ENCODE data around the gene TDRD12.
"Not testable (repeated sequence)": the region's sequence is repeated elsewhere in the genome, so short reads cannot be mapped to it uniquely, and the experiment has no call there.

The TDRD12 gene

GRCh38 chr19:32693151-32694108 lies 26.1 kb upstream of the TDRD12 start:
- DNase-seq = peak; percentile 78

GRCh38 chr19:32694316-32694715 lies 25.3 kb upstream of the TDRD12 start:
- not testable (repeated sequence) for DNase-seq

GRCh38 chr19:32694851-32695250 lies 24.7 kb upstream of the TDRD12 start:
- DNase-seq = not testable (repeated sequence)

- not testable (repeated sequence) for DNase-seq
Observed at GRCh38 chr19:32695506-32695905, 24.1 kb upstream of the TDRD12 start.

- not testable (repeated sequence) for DNase-seq
Observed at GRCh38 chr19:32696771-32697170, 22.8 kb upstream of the TDRD12 start.

- not testable (repeated sequence) for DNase-seq
Observed at GRCh38 chr19:32700129-32700528, 19.4 kb upstream of the TDRD12 start.

GRCh38 chr19:32702010-32702409 lies 17.6 kb upstream of the TDRD12 start:
- DNase-seq = no peak

GRCh38 chr19:32704006-32704405 lies 15.6 kb upstream of the TDRD12 start:
- not testable (repeated sequence) for DNase-seq

GRCh38 chr19:32708457-32708856 lies 11.1 kb upstream of the TDRD12 start:
- DNase-seq = peak; percentile 55

- peak; percentile 9 for DNase-seq
Observed at GRCh38 chr19:32709032-32709431, 10.5 kb upstream of the TDRD12 start.

- no peak for DNase-seq
Observed at GRCh38 chr19:32711747-32712146, 7.8 kb upstream of the TDRD12 start.

- DNase-seq = not testable (repeated sequence)
Observed at GRCh38 chr19:32716203-32716602, 3.4 kb upstream of the TDRD12 start.

- DNase-seq = no peak
Observed at GRCh38 chr19:32717496-32717895, 2.1 kb upstream of the TDRD12 start.

- DNase-seq = no peak
Observed at GRCh38 chr19:32718286-32718685, 1.3 kb upstream of the TDRD12 start.

GRCh38 chr19:32720216-32720935 lies 809 bp downstream of the TDRD12 start:
- DNase-seq = no peak

GRCh38 chr19:32720936-32721250 lies 1.3 kb downstream of the TDRD12 start:
- DNase-seq = no peak

GRCh38 chr19:32735936-32736335 lies 16.4 kb downstream of the TDRD12 start:
- no peak for DNase-seq

GRCh38 chr19:32743021-32743420 lies 23.5 kb downstream of the TDRD12 start:
- DNase-seq = no peak

GRCh38 chr19:32743447-32743846 lies 23.9 kb downstream of the TDRD12 start:
- DNase-seq = no peak

- no peak for DNase-seq
Observed at GRCh38 chr19:32744555-32745325, 25.2 kb downstream of the TDRD12 start.

- DNase-seq = not testable (repeated sequence)
Observed at GRCh38 chr19:32745594-32746251, 26.2 kb downstream of the TDRD12 start.

GRCh38 chr19:32746631-32747196 lies 27.1 kb downstream of the TDRD12 start:
- not testable (repeated sequence) for DNase-seq

All from activated CD8-positive, alpha-beta memory T cell treated with anti-CD3 and anti-CD28 coated beads for 24 hours (primary cell).